Right hindlimb (tissue), 1 donor: Measurements from ENCODE around the gene GSTM5.
"Not testable (repeated sequence)": the region's sequence is repeated elsewhere in the genome, so short reads cannot be mapped to it uniquely, and the experiment has no call there.

ENCODE experiments used
- DNase-seq: peaks from one replicate; pipeline ENCODE4 v3.0.0-alpha.2; 2018

Gene GSTM5

GRCh38 chr1:109762821-109763645, 51.0 kb downstream of the GSTM5 start:
- DNase-seq, result no peak

GRCh38 chr1:109763646-109764415, 51.8 kb downstream of the GSTM5 start, which contains the start of gene EPS8L3:
EPS8L3 (minus strand) TSS chr1:109763923; CDS start chr1:109761749, 2,174 bp downstream.
- no peak for DNase-seq

DNA sequence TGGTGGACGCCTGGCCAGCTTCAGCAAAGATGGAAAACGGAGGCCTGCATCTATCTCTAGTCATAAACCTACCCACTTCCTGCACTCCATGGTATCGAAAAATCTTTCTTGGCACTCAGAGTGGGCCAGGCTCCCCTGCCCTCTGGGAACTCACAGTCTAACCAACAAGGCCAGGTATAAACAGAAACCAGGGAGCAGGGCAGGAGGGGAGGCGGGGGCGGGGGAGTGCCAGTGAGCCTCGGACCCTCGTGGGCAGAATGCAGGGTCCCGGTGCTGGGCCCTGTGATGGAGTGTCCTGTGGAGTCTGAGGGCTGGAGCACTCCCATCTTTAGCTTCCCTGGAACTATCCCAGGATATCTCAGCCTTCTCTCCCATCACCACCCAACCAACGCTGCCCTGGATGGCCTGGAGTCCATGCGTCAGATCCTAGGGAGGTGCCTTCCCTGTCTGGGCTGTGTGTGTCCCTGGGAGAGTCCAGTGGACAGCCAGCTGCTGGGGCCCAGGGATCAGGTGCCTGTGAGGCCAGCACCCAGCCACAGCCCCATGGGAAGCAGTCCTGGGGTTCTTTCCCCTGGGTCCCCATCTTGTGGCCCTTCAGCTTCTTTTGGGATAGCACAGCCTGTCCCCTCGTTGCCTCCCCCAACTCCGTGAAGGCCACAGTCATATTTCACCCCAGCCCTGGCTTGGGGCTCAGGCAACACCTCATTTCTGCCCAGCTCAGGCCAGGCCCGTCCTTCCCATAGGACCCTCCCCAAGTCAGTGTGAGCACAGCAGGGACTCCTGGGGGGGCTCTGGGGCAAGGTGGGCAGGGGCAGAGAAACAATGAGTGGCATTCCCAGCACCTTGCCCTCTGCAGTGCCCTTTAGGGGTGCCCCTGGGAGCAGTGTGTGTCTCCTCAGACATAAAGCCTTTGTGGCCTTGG, 52.8 kb downstream of the GSTM5 start:
- DNase-seq, result no peak

GRCh38 chr1:109765483-109765815, 53.4 kb downstream of the GSTM5 start:
- DNase-seq, result no peak

DNA sequence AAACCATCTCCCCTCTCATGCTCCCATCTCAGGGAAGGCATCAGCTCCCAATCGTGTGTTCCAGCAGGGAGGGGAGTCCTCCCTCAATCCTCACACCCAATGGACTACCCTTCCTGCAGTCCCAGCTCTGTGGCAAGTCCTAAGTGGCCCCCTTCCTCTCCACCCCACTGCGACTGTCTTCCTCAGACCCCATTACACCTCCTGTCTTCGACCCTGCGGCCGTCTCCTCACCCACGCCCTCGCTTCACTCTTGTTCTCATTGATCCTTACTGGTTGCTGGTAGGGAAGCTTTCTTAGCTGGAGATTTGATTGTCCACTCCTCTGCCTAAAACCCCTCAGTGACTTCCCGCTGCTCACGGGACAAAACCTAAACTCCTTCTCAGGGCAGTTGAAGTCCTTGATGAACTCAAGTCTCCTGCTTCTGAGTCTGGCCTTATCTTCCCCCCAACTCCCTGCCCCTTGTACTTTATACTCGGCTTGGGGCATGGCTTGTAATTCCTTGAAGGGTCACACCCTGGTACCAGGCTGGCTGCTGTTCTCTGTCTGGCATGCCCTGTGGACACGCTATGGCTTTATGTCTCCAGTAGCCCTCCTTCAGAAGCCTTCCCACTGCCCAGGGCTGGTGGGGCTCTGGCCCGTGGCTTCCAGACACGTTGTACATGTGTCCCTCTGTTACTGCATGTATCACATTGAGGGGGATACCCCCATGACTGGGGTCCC, 54.0 kb downstream of the GSTM5 start:
- DNase-seq, result no peak

- DNase-seq, result not testable (repeated sequence)
Observed at GRCh38 chr1:109766991-109767636, 55.1 kb downstream of the GSTM5 start.
